ENCODE data around the gene DNAH6. TPM values are rescaled to one million over a fixed set of nuclear protein-coding genes. Genes with fewer than 3 reads are reported as not detected.

The DNAH6 gene
- total RNA-seq, 4 donors from 2014 or later, result 0.04 to 0.67 (median 0.27) TPM

GRCh38 chr2:84850471-84850870, 334.2 kb downstream of the DNAH6 start:
- ATAC-seq, result no peak
- no peak for TF ChIP-seq EP300 (IDR thresholded peaks at IDR 0.05)
- no peak for TF ChIP-seq POLR2A (IDR thresholded peaks at IDR 0.05)
- no peak for TF ChIP-seq CTCF (IDR thresholded peaks at IDR 0.05)
- no peak for TF ChIP-seq POLR2AphosphoS5 (IDR thresholded peaks at IDR 0.05)
- Histone ChIP-seq H3K36me3 (no peaks in the 10 kb centered on the region), H3K9me3 (no peaks in the 10 kb centered on the region), H3K27me3 (no peaks in the 10 kb centered on the region), H3K27ac (no peak overlapping the region), H3K4me3 (no peak overlapping the region), H3K4me1 (no peaks in the 10 kb centered on the region)
- 78% methylated on average over 4 of the region's 4 CpGs; no CpG with 5 or more reads in 1 of the 2 donors for WGBS, 2 donors (ENCODE audit: low coverage in 1 of 2)

DNA sequence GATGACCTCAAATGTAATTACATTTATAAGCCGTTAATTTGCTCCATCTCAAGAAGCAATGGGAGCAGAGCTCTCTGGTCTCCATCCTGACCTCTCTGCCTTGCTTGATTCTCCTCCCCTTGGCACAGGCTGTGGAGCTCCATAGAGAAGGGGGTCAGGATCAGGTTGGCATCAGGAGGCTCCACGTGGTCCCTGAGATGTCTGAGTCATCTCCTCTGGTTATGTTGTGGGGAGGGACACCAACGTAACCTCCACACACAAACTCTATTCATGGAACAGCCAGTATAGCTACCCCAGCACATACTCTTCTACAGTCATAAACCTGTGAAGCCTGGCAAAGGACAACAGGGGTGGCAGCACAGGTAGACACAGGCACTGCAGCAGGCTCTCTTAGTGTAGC, 335.6 kb downstream of the DNAH6 start:
- no peaks in the 10 kb centered on the region for H3K4me1 ChIP-seq
- no peaks in the 10 kb centered on the region for H3K27me3 ChIP-seq
- no peaks in the 10 kb centered on the region for H3K9me3 ChIP-seq
- no peak overlapping the region for H3K27ac ChIP-seq
- TF ChIP-seq CTCF (IDR thresholded peaks at IDR 0.05) (no peak), POLR2A (IDR thresholded peaks at IDR 0.05) (no peak), EP300 (IDR thresholded peaks at IDR 0.05) (no peak), POLR2AphosphoS5 (IDR thresholded peaks at IDR 0.05) (no peak)
- no peaks in the 10 kb centered on the region for H3K36me3 ChIP-seq
- WGBS, 2 donors (ENCODE audit: low coverage in 1 of 2), result 72% methylated on average over 2 of the region's 3 CpGs; no CpG with 5 or more reads in 1 of the 2 donors
- no peak for ATAC-seq
- no peak overlapping the region for H3K4me3 ChIP-seq

GRCh38 chr2:84854850-84855249, 338.6 kb downstream of the DNAH6 start:
- Histone ChIP-seq H3K27ac (no peak overlapping the region), H3K27me3 (peaks cover 11% of the 10 kb centered on the region), H3K36me3 (no peaks in the 10 kb centered on the region), H3K4me3 (no peak overlapping the region), H3K9me3 (no peaks in the 10 kb centered on the region), H3K4me1 (no peaks in the 10 kb centered on the region)
- TF ChIP-seq CTCF (IDR thresholded peaks at IDR 0.05) (no peak), POLR2A (IDR thresholded peaks at IDR 0.05) (no peak), EP300 (IDR thresholded peaks at IDR 0.05) (no peak), POLR2AphosphoS5 (IDR thresholded peaks at IDR 0.05) (no peak)
- 69 to 80% methylated on average over 2 to 4 of the region's 4 CpGs for WGBS, 2 donors (ENCODE audit: low coverage in 1 of 2)
- no peak for ATAC-seq

DNA sequence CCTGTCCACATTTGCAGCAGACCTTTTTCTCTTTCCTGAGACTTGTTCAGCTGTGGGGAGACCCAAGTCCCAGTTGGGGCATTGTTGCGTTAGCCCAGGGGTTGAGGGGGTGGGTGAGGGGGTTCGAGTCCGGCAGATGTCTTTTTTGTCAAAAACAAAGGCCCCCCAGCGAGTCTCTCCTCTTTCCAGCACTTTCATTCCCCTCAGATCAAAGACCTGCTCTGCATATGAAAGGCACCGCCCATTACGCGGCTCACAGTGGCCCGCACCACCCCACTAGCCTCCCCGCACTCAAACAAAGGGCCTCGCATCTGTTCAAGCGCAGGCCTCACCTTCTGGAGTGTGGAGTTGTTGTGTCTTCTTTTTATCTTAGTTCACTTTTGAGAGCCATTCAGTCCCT, 339.4 kb downstream of the DNAH6 start:
- peaks cover 12% of the 10 kb centered on the region for H3K27me3 ChIP-seq
- WGBS, 2 donors (ENCODE audit: low coverage in 1 of 2), result 69% methylated on average over 5 of the region's 11 CpGs; no CpG with 5 or more reads in 1 of the 2 donors
- TF ChIP-seq CTCF (IDR thresholded peaks at IDR 0.05) (no peak), POLR2A (IDR thresholded peaks at IDR 0.05) (no peak), POLR2AphosphoS5 (IDR thresholded peaks at IDR 0.05) (no peak), EP300 (IDR thresholded peaks at IDR 0.05) (no peak)
- H3K9me3 ChIP-seq, result no peaks in the 10 kb centered on the region
- no peak overlapping the region for H3K4me3 ChIP-seq
- H3K36me3 ChIP-seq, result no peaks in the 10 kb centered on the region
- ATAC-seq, result no peak
- no peak overlapping the region for H3K27ac ChIP-seq
- H3K4me1 ChIP-seq, result no peaks in the 10 kb centered on the region

- WGBS, 2 donors (ENCODE audit: low coverage in 1 of 2), result 48 to 77% methylated on average over 2 to 4 of the region's 6 CpGs
- no peak for ATAC-seq
Measured at GRCh38 chr2:84856787-84857186, 340.5 kb downstream of the DNAH6 start.

More at GRCh38 chr2:84856787-84857186, 340.5 kb downstream of the DNAH6 start:
- Histone ChIP-seq H3K4me1 (no peaks in the 10 kb centered on the region), H3K27me3 (peaks cover 15% of the 10 kb centered on the region), H3K36me3 (no peaks in the 10 kb centered on the region), H3K27ac (no peak overlapping the region), H3K9me3 (no peaks in the 10 kb centered on the region), H3K4me3 (no peak overlapping the region)
- TF ChIP-seq POLR2A (IDR thresholded peaks at IDR 0.05), result no peak

Data from gastroesophageal sphincter (tissue), 4 donors.